GM12878 (cell line): ENCODE results near the gene HIVEP2. TPM values are rescaled to one million over a fixed set of nuclear protein-coding genes. Genes with fewer than 3 reads are reported as not detected.

ENCODE experiments used
- ATAC-seq: fragments of 200-7000 bp; cut with Tn5 transposase; 3 replicates; pipeline ENCODE4 v1.9.1; 2020; ENCODE audit warnings: mild to moderate bottlenecking, moderate library complexity
- BruUV-seq: library from RNA; stranded (reverse); fragments of 400-500 nt; replicated peaks from 2 replicates; lab custom pipeline; 2021; lab: Mats Ljungman, UMichigan
- CTCF ChIA-PET: fragments of 300-600 bp; sonication (Branson Sonifier 250); formaldehyde crosslinking; extraction: SDS; loops from one replicate; lab custom pipeline; 2021; ENCODE audit warnings: inconsistent platforms; lab: Yijun Ruan, JAX
- POLR2A ChIA-PET: fragments of 350-600 bp; formaldehyde crosslinking; extraction: SDS; loops from one replicate; lab custom pipeline; 2021; ENCODE audit warnings: inconsistent platforms; lab: Charles Lee
- RAD21 ChIA-PET: fragments of 300-600 bp; sonication (Branson Sonifier 250); formaldehyde crosslinking; loops from one replicate; lab custom pipeline; 2023; ENCODE audit warnings: antibody characterized with exemption; ENCODE audit not compliant: unreplicated experiment; lab: Charles Lee
- SMC1A ChIA-PET: fragments of 300-600 bp; sonication (Branson Sonifier 250); formaldehyde crosslinking; loops from one replicate; lab custom pipeline; 2023; ENCODE audit not compliant: unreplicated experiment, uncharacterized antibody; lab: Charles Lee
- DNase-seq: peaks from one replicate; pipeline ENCODE4 v3.0.0-alpha.2; 2011; ENCODE audit warnings: low read depth, low spot score
- FAIRE-seq: peaks from 3 replicates; lab custom pipeline; 2011; peaks lifted over from hg19 to GRCh38; lab: Jason Lieb, UNC
- H2AFZ ChIP-seq: 2 replicates; pipeline ENCODE4 v1.6.0; 2011; ENCODE audit warnings: low read depth, low read length, control low read depth; ENCODE audit not compliant: control insufficient read depth
- H3K27ac ChIP-seq: 2 replicates; pipeline ENCODE4 v1.5.1; 2011; ENCODE audit warnings: control low read depth; ENCODE audit not compliant: control insufficient read depth, insufficient read depth
- H3K27me3 ChIP-seq, 2 experiments: replicated peaks in 1 of 2; 2 replicates each; pipeline versions ENCODE4 v1.6.0 to v1.6.1; 2011; ENCODE audit warnings: low read length in 1 of 2; ENCODE audit not compliant: control insufficient read depth in 2 of 2, insufficient read depth in 2 of 2
- H3K36me3 ChIP-seq, 2 experiments: 2 replicates each; pipeline ENCODE4 v1.5.1; 2011; ENCODE audit warnings: low read length in 1 of 2; ENCODE audit not compliant: control insufficient read depth in 2 of 2, insufficient read depth in 2 of 2
- H3K4me1 ChIP-seq: 2 replicates; pipeline ENCODE4 v1.6.1; 2011; ENCODE audit warnings: mild to moderate bottlenecking, low read length, moderate library complexity, mixed read lengths; ENCODE audit not compliant: control insufficient read depth, insufficient read depth
- H3K4me2 ChIP-seq: 2 replicates; pipeline ENCODE4 v1.6.0; 2011; ENCODE audit warnings: control low read depth; ENCODE audit not compliant: control insufficient read depth, insufficient read depth
- H3K4me3 ChIP-seq: fragments of 200-600 bp; sonication (generic); 2 replicates; pipeline ENCODE4 v1.5.1; 2016
- H3K79me2 ChIP-seq: 2 replicates; pipeline ENCODE4 v1.6.0; 2011; ENCODE audit warnings: low read length; ENCODE audit not compliant: control insufficient read depth, insufficient read depth
- H3K9ac ChIP-seq: 2 replicates; pipeline ENCODE4 v1.8.0; 2011; ENCODE audit warnings: low read length, control low read depth, mixed read lengths; ENCODE audit not compliant: control insufficient read depth, insufficient read depth
- H3K9me3 ChIP-seq: replicated peaks from 3 replicates; pipeline ENCODE4 v1.5.1; 2011; ENCODE audit warnings: mild to moderate bottlenecking, low read length; ENCODE audit not compliant: control insufficient read depth, insufficient read depth
- H4K20me1 ChIP-seq: 2 replicates; pipeline ENCODE4 v1.6.0; 2011; ENCODE audit not compliant: control insufficient read depth, insufficient read depth
- CHD2 ChIP-seq: IDR thresholded peaks from 2 replicates; pipeline ENCODE4 v1.6.1; 2011; ENCODE audit warnings: low read depth, low read length, improper control_type of control experiment, borderline replicate concordance
- E4F1 ChIP-seq: fragments of 450-650 bp; IDR thresholded peaks from 2 replicates; pipeline ENCODE4 v1.6.1; 2018; ENCODE audit warnings: borderline replicate concordance, mild to moderate bottlenecking; ENCODE audit not compliant: partially characterized antibody
- EGR1 ChIP-seq, 2 experiments: IDR thresholded peaks; 1 replicate in 1 of 2; 2 replicates in 1 of 2; pipeline ENCODE4 v1.6.1; 2011 to 2012; ENCODE audit warnings: low read depth in 2 of 2, low read length in 2 of 2, borderline replicate concordance in 1 of 2, mild to moderate bottlenecking in 1 of 2, moderate library complexity in 1 of 2
- HCFC1 ChIP-seq: fragments of 150-350 bp; IDR thresholded peaks from 2 replicates; pipeline ENCODE4 v1.6.1; 2014; ENCODE audit warnings: low read length
- LARP7 ChIP-seq: fragments of 450-650 bp; IDR thresholded peaks from 2 replicates; pipeline ENCODE4 v1.6.1; 2017; ENCODE audit warnings: mild to moderate bottlenecking
- POLR2A ChIP-seq: IDR thresholded peaks from 2 replicates; pipeline ENCODE4 v1.6.1; 2011; ENCODE audit warnings: low read depth, mild to moderate bottlenecking, low read length
- SMC3 ChIP-seq: IDR thresholded peaks from 2 replicates; pipeline ENCODE4 v1.6.1; 2011; ENCODE audit warnings: low read length, improper control_type of control experiment, borderline replicate concordance
- SPI1 ChIP-seq: IDR thresholded peaks from 2 replicates; pipeline ENCODE4 v1.6.1; 2011; ENCODE audit warnings: low read depth, mild to moderate bottlenecking, low read length, moderate library complexity, borderline replicate concordance; ENCODE audit not compliant: insufficient read depth
- TBL1XR1 ChIP-seq: IDR thresholded peaks from 2 replicates; pipeline ENCODE4 v1.6.1; 2012; ENCODE audit warnings: low read depth, low read length, improper control_type of control experiment
- TCF12 ChIP-seq: IDR thresholded peaks from 2 replicates; pipeline ENCODE4 v1.6.1; 2011; ENCODE audit warnings: low read depth, mild to moderate bottlenecking, low read length
- ZBTB33 ChIP-seq: fragments of 450-650 bp; IDR thresholded peaks from 2 replicates; pipeline ENCODE4 v1.6.1; 2017; ENCODE audit warnings: mild to moderate bottlenecking
- WGBS: methylation state at CpG from one replicate; pipeline ENCODE4 v1.1.6; 2016; ENCODE audit warnings: low lambda C conversion rate; ENCODE audit not compliant: insufficient replicate concordance, insufficient coverage; ENCODE audit errors: missing lambda C conversion rate; 5-methylcytosine and 5-hydroxymethylcytosine counted together
- in situ Hi-C: fragments of 300-500 bp; cut with MboI; formaldehyde crosslinking; loops from 9 replicates; pipeline ENCODE4 v1.14.3; 2018; ENCODE audit warnings: mixed read lengths
- intact Hi-C: fragments of 100-400 bp; cut with micrococcal nuclease; formaldehyde crosslinking; loops from one replicate; pipeline ENCODE4 v1.14.2; 2022; ENCODE audit not compliant: unreplicated experiment
- polyA plus RNA-seq, 11 experiments: library from polyadenylated mRNA; depleted of rRNA in 4 of 11; unstranded in 6 of 11; stranded (reverse) in 5 of 11; fragments of >200 nt; fragmentation: Nextera tagmentation in 4 of 11; fragmentation: Illumina TruSeq in 1 of 11; extraction: Ambion mirVana in 4 of 11; extraction: Trizol in 1 of 11; gene quantifications; 1 replicate in 1 of 11; 2 replicates in 10 of 11; pipeline versions ENCODE4 v1.2.1 to v1.2.3, GENCODE V29; 2011 to 2016; ENCODE audit warnings: inconsistent platforms in 2 of 11, missing spikeins in 2 of 11, low read depth in 1 of 11
- total RNA-seq, 4 experiments: library from RNA; depleted of rRNA in 3 of 4; stranded (reverse); fragments of >200 nt in 3 of 4; fragmentation: Illumina TruSeq in 1 of 4; extraction: Trizol in 1 of 4; gene quantifications; 2 replicates each; pipeline versions ENCODE4 v1.2.1 to v1.2.3, GENCODE V29; 2013 to 2021

The HIVEP2 gene
- total and polyA plus RNA-seq, 10 of the 15 experiments (the other 5 are each of a cell fraction or from before 2014, with no cell fraction given): 1.2 to 15.7 (median 10.2) TPM

GRCh38 chr6:142825760-142826159 lies 119.2 kb downstream of the HIVEP2 start:
- ChIA-PET RAD21 (interaction anchor here (0.8 to 15.5 kb wide), 8 partner anchors 10 to 201 kb away, joined by 3 to 374 read pairs (median 15); no protein-coding TSS in a partner anchor), SMC1A (interaction anchor here (0.7 to 16.8 kb wide), 15 partner anchors 13 to 132 kb away, joined by 3 to 449 read pairs (median 9); no protein-coding TSS in a partner anchor), POLR2A (interaction anchor here (0.6 to 7.3 kb wide), 7 partner anchors 10 to 60 kb away, joined by 3 to 53 read pairs (median 5); no protein-coding TSS in a partner anchor), CTCF (interaction anchor here (0.9 to 10.6 kb wide), 7 partner anchors 8 to 133 kb away, joined by 3 to 108 read pairs (median 10); no protein-coding TSS in a partner anchor)
- in situ Hi-C loops: no loop called here
- peaks cover 25% of the 10 kb centered on the region for H3K79me2 ChIP-seq
- 100% methylated on average over 1 of the region's 1 CpG for WGBS
- BruUV-seq: no TSS peak
- H3K4me3 ChIP-seq: no peak overlapping the region
- no peaks in the 10 kb centered on the region for H3K27me3 ChIP-seq
- no peak overlapping the region for H3K9ac ChIP-seq
- DNase-seq (no peak), ATAC-seq (no peak), FAIRE-seq (no peak)
- peaks cover 0 to under 1% of the 10 kb centered on the region in 2 experiments; a peak in 2 of 4 replicates for H3K36me3 ChIP-seq
- no peak for TF ChIP-seq LARP7
- no peak for TF ChIP-seq CHD2
- TF ChIP-seq SMC3: no peak
- TF ChIP-seq HCFC1: no peak
- TF ChIP-seq SPI1: no peak
- TF ChIP-seq EGR1 (IDR thresholded peaks at IDR 0.05; ENCODE audit: borderline replicate concordance in 1 of 2, low read depth in 2 of 2, low read length in 2 of 2): no peak
- no peak for TF ChIP-seq POLR2A
- TF ChIP-seq ZBTB33: no peak
- TF ChIP-seq E4F1: no peak
- no peak for TF ChIP-seq TCF12
- TF ChIP-seq TBL1XR1: no peak
- no peak overlapping the region for H3K4me2 ChIP-seq
- H3K27ac ChIP-seq: no peak overlapping the region
- no peak overlapping the region for H2AFZ ChIP-seq
- intact Hi-C loops: no loop called here
- peaks cover 25% of the 10 kb centered on the region for H3K4me1 ChIP-seq
- no peaks in the 10 kb centered on the region for H4K20me1 ChIP-seq
- H3K9me3 ChIP-seq: peaks cover 4% of the 10 kb centered on the region
